A673 (cell line): Measurements from ENCODE around the gene TP53BP1.

ENCODE experiments used
- EZH2 ChIP-seq: fragments of 200-600 bp; sonication (generic); IDR thresholded peaks from 2 replicates; pipeline ENCODE4 v1.6.1; 2017; ENCODE audit warnings: borderline replicate concordance, low read depth, mild to moderate bottlenecking, mixed read lengths, antibody characterized with exemption, low read length; ENCODE audit not compliant: poor library complexity, severe bottlenecking
- TF ChIP-seq, protein P1 (sequence below): fragments of 300-800, 200-600 bp; sonication (generic); conservative IDR thresholded peaks from 2 replicates; pipeline ENCODE4 v1.5.1; 2017; ENCODE audit warnings: low read depth, mild to moderate bottlenecking, antibody characterized with exemption, low read length, moderate library complexity, mixed read lengths

DNA sequence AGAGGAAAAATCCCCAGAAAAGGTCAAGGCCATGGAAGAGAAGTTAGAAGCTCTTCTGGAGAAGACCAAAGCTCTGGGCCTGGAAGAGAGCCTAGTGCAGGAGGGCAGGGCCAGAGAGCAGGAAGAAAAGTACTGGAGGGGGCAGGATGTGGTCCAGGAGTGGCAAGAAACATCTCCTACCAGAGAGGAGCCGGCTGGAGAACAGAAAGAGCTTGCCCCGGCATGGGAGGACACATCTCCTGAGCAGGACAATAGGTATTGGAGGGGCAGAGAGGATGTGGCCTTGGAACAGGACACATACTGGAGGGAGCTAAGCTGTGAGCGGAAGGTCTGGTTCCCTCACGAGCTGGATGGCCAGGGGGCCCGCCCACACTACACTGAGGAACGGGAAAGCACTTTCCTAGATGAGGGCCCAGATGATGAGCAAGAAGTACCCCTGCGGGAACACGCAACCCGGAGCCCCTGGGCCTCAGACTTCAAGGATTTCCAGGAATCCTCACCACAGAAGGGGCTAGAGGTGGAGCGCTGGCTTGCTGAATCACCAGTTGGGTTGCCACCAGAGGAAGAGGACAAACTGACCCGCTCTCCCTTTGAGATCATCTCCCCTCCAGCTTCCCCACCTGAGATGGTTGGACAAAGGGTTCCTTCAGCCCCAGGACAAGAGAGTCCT is 33.4 kb upstream of the TP53BP1 start:
- TF ChIP-seq, protein P1, sequence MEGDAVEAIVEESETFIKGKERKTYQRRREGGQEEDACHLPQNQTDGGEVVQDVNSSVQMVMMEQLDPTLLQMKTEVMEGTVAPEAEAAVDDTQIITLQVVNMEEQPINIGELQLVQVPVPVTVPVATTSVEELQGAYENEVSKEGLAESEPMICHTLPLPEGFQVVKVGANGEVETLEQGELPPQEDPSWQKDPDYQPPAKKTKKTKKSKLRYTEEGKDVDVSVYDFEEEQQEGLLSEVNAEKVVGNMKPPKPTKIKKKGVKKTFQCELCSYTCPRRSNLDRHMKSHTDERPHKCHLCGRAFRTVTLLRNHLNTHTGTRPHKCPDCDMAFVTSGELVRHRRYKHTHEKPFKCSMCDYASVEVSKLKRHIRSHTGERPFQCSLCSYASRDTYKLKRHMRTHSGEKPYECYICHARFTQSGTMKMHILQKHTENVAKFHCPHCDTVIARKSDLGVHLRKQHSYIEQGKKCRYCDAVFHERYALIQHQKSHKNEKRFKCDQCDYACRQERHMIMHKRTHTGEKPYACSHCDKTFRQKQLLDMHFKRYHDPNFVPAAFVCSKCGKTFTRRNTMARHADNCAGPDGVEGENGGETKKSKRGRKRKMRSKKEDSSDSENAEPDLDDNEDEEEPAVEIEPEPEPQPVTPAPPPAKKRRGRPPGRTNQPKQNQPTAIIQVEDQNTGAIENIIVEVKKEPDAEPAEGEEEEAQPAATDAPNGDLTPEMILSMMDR, result no peak
- TF ChIP-seq EZH2, result no peak
